Adipose tissue (tissue), 3 donors: ENCODE results near the gene STAT3. TPM values are rescaled to one million over a fixed set of nuclear protein-coding genes. Genes with fewer than 3 reads are reported as not detected.
"Not testable (repeated sequence)": the region's sequence is repeated elsewhere in the genome, so short reads cannot be mapped to it uniquely, and the experiment has no call there.

ENCODE experiments used
- H3K27ac ChIP-seq: one replicate; pipeline ENCODE4 v1.5.1; 2013; ENCODE audit warnings: low read depth, low read length
- WGBS, 3 donors: extraction: QIAGEN DNeasy Blood & Tissue Kit; methylation state at CpG; one replicate each; pipeline ENCODE4 v1.1.7; 2013; 5-methylcytosine and 5-hydroxymethylcytosine counted together
- polyA plus RNA-seq, 3 donors: library from polyadenylated mRNA; stranded (reverse); fragments of 200-250 nt; gene quantifications; one replicate each; pipeline ENCODE4 v1.2.3, GENCODE V29; 2013
- donor health status: healthy with polysubstance abuse.
- donor health status: Bipolar disorder and iron deficiency.
- donor health status: healthy.

The STAT3 gene
- polyA plus RNA-seq, 3 donors: 60.7 to 204 (median 92.9) TPM

DNA sequence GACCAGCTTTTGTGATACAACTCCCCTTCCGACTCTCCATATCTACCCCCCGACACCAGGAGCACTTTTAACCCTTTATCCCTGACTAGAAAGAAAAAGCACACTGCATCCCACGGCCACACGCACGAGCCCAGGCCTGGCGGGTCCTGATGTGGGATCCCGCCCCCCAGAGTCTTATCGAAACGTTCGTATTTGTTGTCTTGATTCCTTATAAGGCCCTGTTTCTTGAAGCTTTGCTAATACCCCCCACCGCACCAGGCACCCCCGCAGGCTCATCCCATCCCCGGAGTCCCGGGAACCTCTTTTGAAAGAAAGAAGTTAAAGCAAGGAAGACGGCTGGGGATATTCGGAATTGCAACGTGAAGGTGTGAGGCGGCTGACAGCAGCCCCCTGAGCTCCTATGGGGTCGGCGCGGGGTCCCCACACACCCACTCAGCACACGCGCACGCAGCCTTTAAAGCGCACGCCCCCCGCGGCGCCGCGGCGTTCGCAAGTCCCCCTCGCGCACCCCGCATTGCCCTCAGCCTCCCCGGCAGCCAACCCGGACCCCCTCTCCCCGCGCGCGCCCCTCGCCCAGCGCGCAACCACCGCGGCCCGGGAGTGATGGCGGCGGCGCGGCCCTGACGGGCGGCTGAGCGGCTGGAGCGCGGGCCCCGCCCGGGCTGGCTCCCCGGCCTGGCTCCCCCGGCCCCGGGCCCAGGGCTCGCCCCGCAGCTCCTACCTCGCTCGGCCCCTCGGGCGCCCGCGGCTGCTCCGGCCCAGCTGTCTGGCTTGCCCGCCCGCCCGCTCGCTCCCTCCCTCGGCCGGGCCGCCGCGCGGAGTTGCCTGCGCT lies 112.5 kb downstream of the STAT3 start:
- 1% methylated on average over 37 to 80 of the region's 82 CpGs for WGBS, 3 donors
- no peak overlapping the region for H3K27ac ChIP-seq

- WGBS, 3 donors: 18 to 34% (median 21%) methylated on average over 13 of the region's 13 CpGs
- H3K27ac ChIP-seq: no peak overlapping the region
Measured at GRCh38 chr17:42274812-42275526, 113.3 kb downstream of the STAT3 start.

GRCh38 chr17:42274253-42274542 lies 114.0 kb downstream of the STAT3 start:
- no peak overlapping the region for H3K27ac ChIP-seq
- 76 to 79% (median 78%) methylated on average over 3 of the region's 3 CpGs for WGBS, 3 donors

DNA sequence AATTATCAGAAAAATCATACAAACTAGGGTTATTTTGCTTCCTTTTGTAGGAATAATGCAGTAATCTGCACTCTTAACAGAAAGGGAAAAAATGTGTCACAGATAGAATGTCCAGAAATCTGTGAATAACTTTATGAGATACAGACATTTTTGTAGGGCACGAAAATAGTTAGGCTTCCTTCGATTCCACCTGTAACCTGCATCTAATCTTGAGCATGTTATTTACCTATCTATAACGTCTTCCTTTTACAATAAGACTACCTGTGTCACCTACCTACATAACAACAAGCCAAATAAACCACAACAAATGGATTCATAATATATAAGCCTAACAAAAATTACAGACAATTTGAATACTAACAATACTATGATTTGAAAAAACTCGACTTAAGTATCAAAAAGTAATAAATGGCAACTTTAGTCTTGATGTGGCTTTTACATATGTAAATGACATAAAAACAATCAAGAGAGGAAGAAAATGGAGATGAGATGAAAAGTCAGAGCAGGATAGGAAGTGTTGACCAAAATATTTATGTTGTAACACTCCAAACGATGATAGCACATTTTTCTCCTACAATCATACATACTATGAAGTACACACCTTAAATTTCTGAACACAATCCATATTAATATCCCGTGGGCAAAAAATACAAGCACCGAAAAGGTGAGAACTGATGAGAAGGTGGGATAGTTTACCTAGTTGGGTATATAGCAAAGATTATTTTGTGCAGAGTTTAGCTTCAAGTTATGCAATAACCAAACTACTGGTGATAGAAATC lies 114.6 kb downstream of the STAT3 start:
- H3K27ac ChIP-seq: no peak overlapping the region
- WGBS, 3 donors: 62 to 71% (median 69%) methylated on average over 7 of the region's 7 CpGs

DNA sequence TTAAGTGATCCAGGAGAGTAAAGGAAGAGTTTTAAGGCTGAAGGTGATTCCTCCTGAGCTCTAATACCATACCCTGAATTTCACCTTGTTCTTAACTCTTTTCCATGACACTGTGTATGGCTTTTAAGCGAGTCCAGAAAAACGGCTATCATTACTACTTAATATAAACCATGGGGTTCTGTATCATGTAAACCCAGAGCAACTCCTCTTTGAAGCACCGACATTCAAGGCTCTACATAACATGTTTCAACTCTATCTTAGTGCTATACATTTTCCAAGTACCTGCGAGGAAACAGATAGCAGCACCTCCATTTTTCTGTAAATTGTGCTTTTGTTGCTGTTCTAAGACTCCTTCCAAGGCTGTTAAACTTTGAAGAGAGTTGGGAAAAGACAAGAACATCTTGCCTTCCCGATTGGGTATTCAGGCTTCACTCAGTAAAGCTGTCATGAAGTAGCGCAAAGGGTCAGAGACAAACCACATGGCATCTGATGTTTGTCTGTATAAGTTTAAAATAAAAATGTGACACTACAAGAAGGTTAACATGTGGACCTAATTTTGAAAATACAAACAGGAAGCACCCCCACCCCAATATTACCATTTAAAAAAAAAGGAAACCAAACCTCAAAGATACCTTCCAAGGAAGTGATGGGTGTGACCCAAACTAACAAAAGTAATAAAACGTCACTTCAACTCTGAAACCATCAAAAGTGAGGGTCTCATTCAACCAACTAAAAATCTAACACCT lies 115.9 kb downstream of the STAT3 start:
- WGBS, 3 donors: 64 to 76% (median 66%) methylated on average over 7 of the region's 7 CpGs

DNA sequence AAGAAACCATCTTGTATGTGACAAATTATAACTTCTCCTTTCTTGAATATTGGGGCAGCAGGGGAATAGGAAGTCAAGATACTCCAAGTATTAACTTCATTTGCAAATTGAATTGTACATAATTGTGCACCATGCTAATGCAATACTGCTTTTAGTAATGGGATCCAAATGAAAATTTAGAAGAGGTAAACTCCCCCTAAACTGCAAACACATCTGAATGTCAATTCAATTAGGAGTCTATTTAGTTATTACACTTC lies 116.5 kb downstream of the STAT3 start:
- H3K27ac ChIP-seq: no peak overlapping the region

More for the DNA sequence above, 115.9 kb downstream of the STAT3 start:
- no peak overlapping the region for H3K27ac ChIP-seq

DNA sequence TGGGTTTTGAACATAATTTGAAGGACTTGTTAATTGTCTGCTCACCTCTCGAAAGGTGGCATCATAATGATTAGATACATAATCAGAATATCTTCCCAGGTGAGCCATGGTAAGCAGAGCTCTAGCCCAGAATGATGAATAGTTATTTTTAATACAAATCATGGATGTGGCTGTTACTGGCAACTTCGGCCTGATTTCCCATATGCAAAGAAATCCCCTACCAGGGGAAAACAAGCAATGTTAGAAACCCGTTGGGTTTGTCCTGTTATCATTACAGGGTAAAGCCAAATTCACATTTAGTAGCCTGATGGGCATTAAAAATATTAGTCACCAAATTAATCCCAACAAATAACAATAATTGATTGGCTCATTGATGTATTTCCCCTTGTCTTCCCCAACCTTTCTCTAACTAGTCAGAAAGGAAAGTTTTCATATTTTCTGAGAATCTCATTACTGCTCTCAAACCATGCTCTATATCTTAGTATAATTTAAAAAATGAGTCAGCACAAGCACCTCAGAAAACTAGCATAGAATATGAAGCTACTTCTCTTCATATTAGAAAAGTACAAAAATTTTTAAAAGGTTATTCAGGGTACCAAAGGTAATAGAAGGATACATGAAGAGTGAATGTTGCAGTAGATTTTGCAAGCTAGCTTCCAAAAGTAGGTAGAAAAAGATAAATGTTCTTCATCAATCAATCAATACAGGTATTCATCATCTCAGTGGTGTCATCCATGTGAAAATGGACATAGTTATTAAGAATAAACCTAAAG lies 117.0 kb downstream of the STAT3 start:
- WGBS, 3 donors: 75 to 84% (median 84%) methylated on average over 3 of the region's 3 CpGs

GRCh38 chr17:42270596-42270995 lies 117.6 kb downstream of the STAT3 start:
- H3K27ac ChIP-seq: no peak overlapping the region
- 61 to 78% (median 70%) methylated on average over 6 of the region's 6 CpGs for WGBS, 3 donors

More for the DNA sequence above, 117.0 kb downstream of the STAT3 start:
- H3K27ac ChIP-seq: no peak overlapping the region

DNA sequence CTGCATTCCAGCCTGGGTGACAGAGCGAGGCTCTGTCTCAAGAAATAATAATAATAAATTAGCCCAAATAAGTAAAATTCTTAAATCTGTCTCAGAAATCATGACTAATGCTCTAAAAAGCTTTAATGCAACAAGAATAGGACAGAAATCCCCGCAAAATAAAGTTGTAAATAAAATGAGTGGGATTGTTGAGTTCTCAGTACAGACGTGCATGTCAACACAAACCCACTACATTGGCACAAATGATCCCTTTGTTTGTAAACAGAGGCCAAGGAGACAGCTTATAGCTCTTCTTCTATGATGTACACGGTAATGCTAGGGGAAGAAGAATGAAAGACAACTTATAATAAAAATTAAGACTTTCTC lies 118.1 kb downstream of the STAT3 start:
- WGBS, 3 donors: 74 to 93% (median 90%) methylated on average over 4 of the region's 4 CpGs
- H3K27ac ChIP-seq: no peak overlapping the region

GRCh38 chr17:42268236-42268635 lies 120.0 kb downstream of the STAT3 start:
- WGBS, 3 donors: 80 to 88% (median 85%) methylated on average over 5 of the region's 5 CpGs
- H3K27ac ChIP-seq: no peak overlapping the region

GRCh38 chr17:42266918-42267766 lies 121.1 kb downstream of the STAT3 start:
- no peak overlapping the region for H3K27ac ChIP-seq
- WGBS, 3 donors: 66 to 71% (median 70%) methylated on average over 9 of the region's 9 CpGs

DNA sequence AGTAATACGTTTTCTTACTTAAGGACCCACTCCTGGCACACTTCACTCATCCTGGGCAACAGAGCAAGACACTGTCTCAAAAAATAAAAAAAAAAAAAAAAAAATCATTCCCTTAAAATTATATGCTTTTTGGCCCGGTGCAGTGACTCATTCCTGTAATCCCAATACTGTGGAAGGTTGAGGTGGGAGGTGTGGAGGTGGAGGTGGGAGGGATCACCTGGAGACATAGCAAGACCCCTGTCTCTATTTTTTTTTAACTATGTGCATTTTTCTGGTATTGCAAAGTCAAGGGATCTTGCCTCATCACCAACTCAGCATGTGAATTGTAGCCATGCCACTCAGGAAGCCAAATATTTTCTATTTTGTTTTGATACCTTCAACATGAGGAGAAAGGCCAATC lies 121.8 kb downstream of the STAT3 start:
- 83 to 90% (median 85%) methylated on average over 2 of the region's 2 CpGs for WGBS, 3 donors
- H3K27ac ChIP-seq: no peak overlapping the region

DNA sequence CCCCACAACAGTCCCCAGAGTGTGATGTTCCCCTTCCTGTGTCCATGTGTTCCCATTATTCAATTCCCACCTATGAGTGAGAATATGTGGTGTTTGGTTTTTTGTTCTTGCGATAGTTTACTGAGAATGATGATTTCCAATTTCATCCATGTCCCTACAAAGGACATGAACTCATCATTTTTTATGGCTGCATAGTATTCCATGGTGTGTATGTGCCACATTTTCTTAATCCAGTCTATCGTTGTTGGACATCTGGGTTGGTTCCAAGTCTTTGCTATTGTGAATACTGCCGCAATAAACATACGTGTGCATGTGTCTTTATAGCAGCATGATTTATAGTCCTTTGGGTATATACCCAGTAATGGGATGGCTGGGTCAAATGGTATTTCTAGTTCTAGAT lies 123.9 kb downstream of the STAT3 start:
- not testable (repeated sequence) for H3K27ac ChIP-seq
- no CpG with 5 or more reads among the region's 4 CpGs for WGBS, 3 donors

Other genes starting within 250 kb of the STAT3 start
- gene RAB5C, start 233.5 kb downstream of the STAT3 start, polyA plus RNA-seq: 100 to 1,000 TPM in 2 of 3 donors, 10 to 100 TPM in 1; 62.4 to 190 (median 182) TPM
- under 1 TPM; 0.06 to 0.56 (median 0.19) TPM for gene KCNH4, start 207.3 kb downstream of the STAT3 start, polyA plus RNA-seq
- not detected for gene HCRT, start 203.0 kb downstream of the STAT3 start, polyA plus RNA-seq
- 10 to 100 TPM; 16.5 to 20.3 (median 19.4) TPM for gene GHDC, start 193.9 kb downstream of the STAT3 start, polyA plus RNA-seq
- 10 to 100 TPM; 17.4 to 60.8 (median 47.1) TPM for gene STAT5B, start 112.1 kb downstream of the STAT3 start, polyA plus RNA-seq
- 100 to 1,000 TPM in 1 of 3 donors, 10 to 100 TPM in 2; 22.7 to 151 (median 57.1) TPM for gene STAT5A, start 99.9 kb downstream of the STAT3 start, polyA plus RNA-seq
- gene CAVIN1, start 34.8 kb upstream of the STAT3 start, polyA plus RNA-seq: 100 to 1,000 TPM in 2 of 3 donors, 10 to 100 TPM in 1; 30.4 to 517 (median 414) TPM
- gene ATP6V0A1, start 70.4 kb upstream of the STAT3 start, polyA plus RNA-seq: 10 to 100 TPM; 17.6 to 30.5 (median 25.8) TPM
- 10 to 100 TPM; 30.5 to 38.7 (median 33.2) TPM for gene NAGLU, start 147.8 kb upstream of the STAT3 start, polyA plus RNA-seq
- gene HSD17B1, start 164.5 kb upstream of the STAT3 start, polyA plus RNA-seq: 10 to 100 TPM in 1 of 3 donors, 1 to 10 TPM in 2; 5.2 to 13.9 (median 5.5) TPM
- 10 to 100 TPM; 53.3 to 71.0 (median 59.7) TPM for gene COASY, start 173.7 kb upstream of the STAT3 start, polyA plus RNA-seq
- 10 to 100 TPM; 38.7 to 71.3 (median 48.9) TPM for gene MLX, start 178.7 kb upstream of the STAT3 start, polyA plus RNA-seq
- gene PSMC3IP, start 189.3 kb upstream of the STAT3 start, polyA plus RNA-seq: 1 to 10 TPM; 3.5 to 7.1 (median 4.5) TPM
- 10 to 100 TPM; 13.6 to 28.8 (median 20.7) TPM for gene RETREG3, start 220.9 kb upstream of the STAT3 start, polyA plus RNA-seq
- gene TUBG1, start 221.2 kb upstream of the STAT3 start, polyA plus RNA-seq: 10 to 100 TPM; 28.6 to 51.8 (median 36.6) TPM